ENCODE data around the gene ACVR1B. TPM values are rescaled to one million over a fixed set of nuclear protein-coding genes. Genes with fewer than 3 reads are reported as not detected.

The ACVR1B gene
- total and polyA plus RNA-seq, 2 of the 8 experiments (the other 6 are each of a cell fraction or from before 2014, with no cell fraction given): 16.0 to 19.2 TPM

- no peak for TF ChIP-seq SIRT6 (IDR thresholded peaks at IDR 0.05; ENCODE audit: low read length)
- TF ChIP-seq SP2 (IDR thresholded peaks at IDR 0.05; ENCODE audit: low read length): no peak
Measured at GRCh38 chr12:51980809-51981127, 29.3 kb downstream of the ACVR1B start (continued).
